ENCODE measurements around the gene MALSU1.

- TF ChIP-seq CTCF (IDR thresholded peaks at IDR 0.05) = no peak
- no peak for TF ChIP-seq POLR2A (IDR thresholded peaks at IDR 0.05)
Observed at GRCh38 chr7:23336799-23337283, 37.7 kb downstream of the MALSU1 start.
